Activated CD4-positive, alpha-beta T cell treated with anti-CD3 and anti-CD28 coated beads for 1 hour (primary cell): ENCODE results near the gene CAND1.

ENCODE experiments used
- DNase-seq: peaks from one replicate; pipeline ENCODE4 v3.0.0-alpha.2; 2020

CAND1 gene

GRCh38 chr12:67348683-67349082 is 79.5 kb downstream of the CAND1 start:
- no peak for DNase-seq

- no peak for DNase-seq
Measured at GRCh38 chr12:67352682-67353081, 83.5 kb downstream of the CAND1 start.

GRCh38 chr12:67354322-67354721 is 85.2 kb downstream of the CAND1 start:
- DNase-seq = no peak

- no peak for DNase-seq
Measured at GRCh38 chr12:67354966-67355365, 85.8 kb downstream of the CAND1 start.

- no peak for DNase-seq
Measured at GRCh38 chr12:67355428-67356379, 86.5 kb downstream of the CAND1 start.

- DNase-seq = no peak
Measured at GRCh38 chr12:67356380-67356774, 87.2 kb downstream of the CAND1 start.

- DNase-seq = no peak
Measured at GRCh38 chr12:67357376-67358125, 88.4 kb downstream of the CAND1 start.

- DNase-seq = no peak
Measured at GRCh38 chr12:67358781-67359338, 89.7 kb downstream of the CAND1 start.

- DNase-seq = no peak
Measured at GRCh38 chr12:67362526-67362925, 93.4 kb downstream of the CAND1 start.

GRCh38 chr12:67364228-67364627 is 95.1 kb downstream of the CAND1 start:
- no peak for DNase-seq

- no peak for DNase-seq
Measured at GRCh38 chr12:67365131-67365530, 96.0 kb downstream of the CAND1 start.

GRCh38 chr12:67367843-67368242 is 98.7 kb downstream of the CAND1 start:
- no peak for DNase-seq
